HUES64 (cell line): ENCODE data around the gene FBXL7.

ENCODE experiments used
- H3K27ac ChIP-seq: 2 replicates; pipeline ENCODE4 v1.7.0; 2013; ENCODE audit warnings: low read depth, low read length, inconsistent platforms
- H3K27me3 ChIP-seq: 2 replicates; pipeline ENCODE4 v1.6.1; 2013; ENCODE audit warnings: mild to moderate bottlenecking, low read length; ENCODE audit not compliant: insufficient read depth
- H3K36me3 ChIP-seq: 2 replicates; pipeline ENCODE4 v1.6.1; 2013; ENCODE audit warnings: mild to moderate bottlenecking, low read length; ENCODE audit not compliant: insufficient read depth
- H3K4me1 ChIP-seq: 2 replicates; pipeline ENCODE4 v1.6.1; 2013; ENCODE audit warnings: mild to moderate bottlenecking, low read length, moderate library complexity; ENCODE audit not compliant: insufficient read depth
- H3K4me3 ChIP-seq: 2 replicates; pipeline ENCODE4 v1.5.1; 2013; ENCODE audit warnings: mild to moderate bottlenecking, low read length, moderate library complexity
- H3K9ac ChIP-seq: 2 replicates; pipeline ENCODE4 v1.6.1; 2013; ENCODE audit warnings: mild to moderate bottlenecking, low read depth, low read length
- H3K9me3 ChIP-seq: 2 replicates; pipeline ENCODE4 v1.6.1; 2013; ENCODE audit warnings: low read depth, low read length; ENCODE audit not compliant: insufficient read depth
- WGBS: fragments of 150-250, 120-280 bp; methylation state at CpG from one replicate; pipeline ENCODE4 v1.1.7; 2013; ENCODE audit warnings: missing lambda C conversion rate; 5-methylcytosine and 5-hydroxymethylcytosine counted together

FBXL7 gene

DNA sequence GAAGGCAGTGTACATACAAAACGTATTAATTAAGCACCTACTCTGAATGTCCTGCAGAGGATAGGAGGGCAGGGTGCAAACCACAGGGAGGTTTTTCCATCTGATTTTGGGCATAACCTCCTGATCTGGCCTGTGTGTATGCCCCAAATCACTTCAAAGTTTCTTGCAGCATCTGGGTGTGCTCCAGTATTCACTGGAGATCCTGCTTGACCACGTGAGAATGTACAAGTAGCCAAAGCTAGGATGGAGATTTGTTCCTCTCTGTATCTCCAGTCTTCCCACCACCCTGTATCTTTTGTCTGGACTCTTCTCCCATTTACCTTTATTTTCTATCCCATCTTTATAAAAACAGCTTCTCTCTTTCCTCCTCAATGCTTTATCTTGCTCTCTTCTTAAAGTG lies 207.7 kb downstream of the FBXL7 start:
- H3K9me3 ChIP-seq = 0 out of 2 replicates have a peak, but pooled peaks cover 2% of the 10 kb centered on the region
- no peak overlapping the region for H3K4me3 ChIP-seq
- 94% methylated on average over 2 of the region's 2 CpGs for WGBS
- no peak overlapping the region for H3K27ac ChIP-seq
- no peaks in the 10 kb centered on the region for H3K36me3 ChIP-seq
- no peak overlapping the region for H3K9ac ChIP-seq
- peaks cover 20% of the 10 kb centered on the region for H3K4me1 ChIP-seq
- H3K27me3 ChIP-seq = no peaks in the 10 kb centered on the region

DNA sequence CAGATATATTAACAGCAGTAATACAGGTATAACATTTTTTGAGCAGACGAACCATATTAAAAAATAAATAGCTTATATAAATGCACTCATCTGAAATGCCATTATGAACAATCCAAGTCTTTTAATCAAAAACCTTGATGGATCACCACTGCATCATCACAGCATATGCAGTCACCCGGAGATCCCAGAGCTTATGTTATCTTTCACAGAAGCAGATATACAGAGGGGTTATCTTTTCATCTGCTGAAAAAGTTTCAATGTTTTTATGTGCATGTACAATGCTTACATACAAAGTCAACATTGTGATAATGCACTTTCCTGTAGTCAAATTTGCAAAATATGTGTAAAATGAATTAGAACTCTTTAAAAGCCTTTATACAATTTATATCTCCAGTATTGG lies 211.9 kb downstream of the FBXL7 start:
- no peak overlapping the region for H3K9ac ChIP-seq
- H3K4me3 ChIP-seq = no peak overlapping the region
- H3K4me1 ChIP-seq = peaks cover 7% of the 10 kb centered on the region
- WGBS = 90% methylated on average over 2 of the region's 2 CpGs
- H3K9me3 ChIP-seq = no peaks in the 10 kb centered on the region
- no peaks in the 10 kb centered on the region for H3K36me3 ChIP-seq
- no peak overlapping the region for H3K27ac ChIP-seq
- H3K27me3 ChIP-seq = no peaks in the 10 kb centered on the region

DNA sequence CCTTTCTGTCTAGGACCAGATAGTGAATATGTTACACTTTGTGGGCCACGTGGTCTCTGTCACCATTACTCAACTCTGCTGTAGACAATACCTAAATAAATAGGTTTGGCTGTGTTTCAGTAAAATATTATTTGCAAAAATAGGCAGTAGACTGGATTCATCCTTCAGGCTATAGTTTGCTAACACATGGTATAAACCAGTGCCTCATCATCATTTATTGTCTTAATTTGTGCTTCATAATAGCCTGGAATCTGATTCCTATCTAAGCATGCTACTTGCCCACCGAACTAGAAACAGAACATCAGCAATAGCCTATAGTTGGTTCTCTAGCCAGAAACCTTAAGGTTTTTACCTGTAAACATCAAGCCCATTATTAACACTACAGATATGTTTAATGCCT lies 215.6 kb downstream of the FBXL7 start:
- no peaks in the 10 kb centered on the region for H3K36me3 ChIP-seq
- peaks cover 33% of the 10 kb centered on the region for H3K4me1 ChIP-seq
- WGBS = 97% methylated on average over 2 of the region's 2 CpGs
- no peak overlapping the region for H3K27ac ChIP-seq
- no peak overlapping the region for H3K9ac ChIP-seq
- no peaks in the 10 kb centered on the region for H3K27me3 ChIP-seq
- H3K4me3 ChIP-seq = no peak overlapping the region
- no peaks in the 10 kb centered on the region for H3K9me3 ChIP-seq

DNA sequence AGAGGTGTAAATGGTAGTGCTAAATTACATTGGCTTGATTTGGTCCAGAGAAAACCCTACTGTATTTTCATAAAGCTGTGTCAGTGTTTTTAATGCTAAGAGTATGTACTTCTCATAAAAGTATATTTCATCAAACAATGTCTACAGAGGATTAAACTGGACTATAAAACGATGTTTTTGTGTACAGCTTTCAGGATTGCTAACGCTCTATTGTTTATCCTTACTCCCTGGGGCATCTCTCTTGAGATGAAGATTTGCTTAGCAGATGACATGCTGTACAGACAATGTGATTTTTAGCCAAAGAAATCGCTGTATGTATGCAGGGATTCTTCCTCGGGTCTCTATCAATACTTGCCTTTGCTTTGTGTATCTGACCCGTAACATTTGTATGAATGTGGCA lies 216.0 kb downstream of the FBXL7 start:
- no peak overlapping the region for H3K27ac ChIP-seq
- H3K4me3 ChIP-seq = no peak overlapping the region
- no peaks in the 10 kb centered on the region for H3K36me3 ChIP-seq
- H3K9ac ChIP-seq = no peak overlapping the region
- peaks cover 35% of the 10 kb centered on the region for H3K4me1 ChIP-seq
- no peaks in the 10 kb centered on the region for H3K27me3 ChIP-seq
- 96% methylated on average over 5 of the region's 5 CpGs for WGBS
- H3K9me3 ChIP-seq = no peaks in the 10 kb centered on the region

DNA sequence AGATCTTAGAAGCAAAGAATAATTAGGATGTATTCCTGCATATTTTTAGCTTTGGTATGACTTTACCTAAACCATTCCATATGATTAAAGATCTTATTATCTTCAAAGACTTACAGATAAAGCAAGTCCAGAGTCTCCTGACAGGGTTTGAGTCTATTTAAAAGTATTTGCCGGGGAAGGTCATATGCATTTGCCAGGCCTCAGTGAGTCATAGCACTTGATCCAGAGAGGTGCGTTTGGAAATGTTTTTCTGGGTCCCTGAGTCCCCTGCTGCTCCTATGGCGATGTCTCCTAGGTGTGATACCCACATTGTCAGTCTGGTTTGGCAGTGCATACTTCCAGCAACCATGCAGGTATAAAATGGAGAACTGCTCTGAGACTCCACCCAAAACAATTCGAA lies 217.0 kb downstream of the FBXL7 start:
- Histone ChIP-seq H3K4me1 (peaks cover 41% of the 10 kb centered on the region), H3K36me3 (no peaks in the 10 kb centered on the region), H3K4me3 (no peak overlapping the region), H3K27ac (no peak overlapping the region), H3K27me3 (no peaks in the 10 kb centered on the region), H3K9ac (no peak overlapping the region), H3K9me3 (no peaks in the 10 kb centered on the region)
- 74% methylated on average over 4 of the region's 4 CpGs for WGBS

DNA sequence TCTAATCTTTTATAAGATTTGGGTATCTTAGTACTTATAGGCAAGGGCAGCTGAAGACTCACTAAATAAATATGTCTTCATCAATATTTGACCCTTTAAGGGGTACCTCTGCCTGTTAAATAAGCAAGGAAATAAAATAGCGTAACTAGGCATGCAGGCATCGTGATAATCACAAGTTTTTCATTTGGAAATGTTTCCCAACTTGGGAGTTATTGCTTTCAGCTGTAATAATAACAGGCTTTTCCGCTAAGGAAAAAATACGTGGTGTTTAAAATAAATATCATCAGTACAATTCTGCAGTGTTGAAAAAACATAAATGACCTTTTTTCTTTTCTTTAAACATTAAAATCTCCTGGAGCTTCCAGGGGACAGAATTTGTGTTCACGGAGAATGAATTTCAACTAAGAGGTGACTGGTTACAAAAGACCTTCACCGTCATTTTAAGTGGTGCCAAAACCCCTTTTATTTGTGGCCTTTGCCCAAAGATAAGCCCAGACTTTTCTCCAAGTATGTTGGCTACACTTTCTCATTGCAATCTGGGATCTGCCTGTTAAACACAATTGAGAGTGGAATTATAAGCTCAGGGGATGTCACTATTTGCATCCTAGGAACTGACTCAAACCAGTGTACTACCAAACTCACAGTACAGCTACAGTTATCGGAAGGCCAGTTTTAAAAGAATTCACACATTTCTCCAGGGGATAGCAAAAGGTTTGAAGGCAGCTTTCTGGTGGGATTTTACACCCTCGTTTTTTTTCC lies 218.6 kb downstream of the FBXL7 start:
- peak overlapping the region; percentile 31; the same call in 1 of the 2 replicates for H3K27ac ChIP-seq
- H3K9ac ChIP-seq = no peak overlapping the region
- H3K9me3 ChIP-seq = no peaks in the 10 kb centered on the region
- H3K4me1 ChIP-seq = peaks cover 41% of the 10 kb centered on the region
- H3K27me3 ChIP-seq = no peaks in the 10 kb centered on the region
- H3K4me3 ChIP-seq = no peak overlapping the region
- no peaks in the 10 kb centered on the region for H3K36me3 ChIP-seq
- 90% methylated on average over 7 of the region's 8 CpGs for WGBS

DNA sequence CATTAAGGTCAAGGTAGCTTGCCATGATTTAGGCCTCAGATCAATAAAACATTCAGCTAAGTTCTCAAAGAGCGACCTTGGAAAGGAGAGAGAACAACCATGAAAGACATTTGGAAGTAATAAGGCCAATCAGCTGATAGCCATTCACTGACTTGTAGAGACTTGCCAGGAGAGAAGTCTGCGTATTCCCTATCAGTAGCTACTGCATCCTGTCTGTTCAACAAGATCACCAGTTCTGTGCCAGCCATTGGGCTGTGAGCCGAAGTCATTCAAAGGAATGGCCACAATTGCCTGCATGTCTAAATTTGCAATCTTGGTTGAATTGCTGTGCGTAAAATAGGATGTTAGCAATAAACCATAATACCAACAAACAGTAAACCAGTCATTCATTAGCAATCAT lies 219.8 kb downstream of the FBXL7 start:
- Histone ChIP-seq H3K27me3 (no peaks in the 10 kb centered on the region), H3K27ac (no peak overlapping the region), H3K4me1 (peaks cover 41% of the 10 kb centered on the region), H3K36me3 (no peaks in the 10 kb centered on the region), H3K9me3 (peaks cover 3% of the 10 kb centered on the region; the same call in 1 of the 2 replicates), H3K9ac (no peak overlapping the region), H3K4me3 (no peak overlapping the region)
- whole genome bisulfite sequencing = 93% methylated on average over 4 of the region's 4 CpGs

DNA sequence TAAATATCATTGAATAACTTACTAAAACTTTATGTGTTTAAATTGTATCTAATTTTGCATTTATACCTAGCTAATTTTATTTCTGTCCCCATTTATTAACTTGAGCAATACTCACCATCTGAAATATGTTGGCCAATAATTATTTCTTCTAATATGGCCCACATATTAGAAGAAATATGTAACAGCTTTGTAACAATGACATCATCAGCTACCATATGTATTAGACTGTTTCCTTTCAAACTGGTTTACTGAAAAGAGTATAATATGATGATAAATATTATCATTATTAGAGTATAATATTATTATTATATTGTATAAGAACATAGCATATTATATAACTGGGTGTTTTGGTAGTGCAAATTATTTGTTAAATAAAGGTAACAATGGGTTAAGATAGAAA lies 220.5 kb downstream of the FBXL7 start:
- Histone ChIP-seq H3K4me1 (peaks cover 41% of the 10 kb centered on the region), H3K36me3 (no peaks in the 10 kb centered on the region), H3K9ac (no peak overlapping the region), H3K9me3 (peaks cover 4% of the 10 kb centered on the region; the same call in 1 of the 2 replicates), H3K4me3 (no peak overlapping the region), H3K27me3 (no peaks in the 10 kb centered on the region), H3K27ac (no peak overlapping the region)

DNA sequence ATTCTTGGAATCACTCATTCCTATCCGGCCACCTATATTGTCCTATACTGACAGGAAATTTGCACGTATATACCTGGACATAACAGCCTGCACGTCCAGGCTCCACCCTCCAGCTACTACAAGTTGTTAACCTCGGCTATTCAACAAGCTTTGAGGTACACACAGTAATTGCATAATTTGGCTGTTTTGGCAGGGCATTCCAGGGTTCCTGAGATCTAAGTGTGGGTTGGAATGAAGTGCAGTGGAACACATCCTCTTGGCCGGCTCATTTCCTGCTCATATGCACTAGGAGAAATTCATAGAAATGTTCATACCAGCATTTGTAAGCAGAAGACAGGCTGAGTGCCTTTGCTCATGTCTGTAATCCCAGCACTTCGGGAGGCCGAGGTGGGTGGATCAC lies 222.3 kb downstream of the FBXL7 start:
- Histone ChIP-seq H3K27me3 (no peaks in the 10 kb centered on the region), H3K9ac (no peak overlapping the region), H3K27ac (no peak overlapping the region), H3K4me3 (no peak overlapping the region), H3K4me1 (peaks cover 30% of the 10 kb centered on the region), H3K9me3 (peaks cover 13% of the 10 kb centered on the region), H3K36me3 (no peaks in the 10 kb centered on the region)
- WGBS = 96% methylated on average over 7 of the region's 7 CpGs

DNA sequence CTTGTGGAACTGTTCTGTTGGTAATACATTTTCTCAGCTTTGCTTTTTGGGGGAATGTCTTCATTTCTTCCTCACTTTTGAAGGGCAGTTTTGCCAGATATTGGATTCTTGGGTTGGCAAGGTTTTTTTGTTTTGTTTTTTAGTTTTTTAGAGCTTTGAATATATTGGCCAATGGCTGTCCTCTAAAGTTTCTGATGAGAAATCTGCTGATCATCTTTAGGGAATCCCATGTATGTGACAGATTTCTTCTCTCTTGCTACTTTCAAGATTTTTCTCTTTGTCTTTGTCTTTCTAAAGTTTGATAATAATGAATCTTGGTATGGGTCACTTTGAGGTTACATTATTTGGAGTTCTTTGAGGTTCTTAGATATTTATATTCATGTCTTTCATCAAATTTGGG lies 227.4 kb downstream of the FBXL7 start:
- H3K4me3 ChIP-seq = no peak overlapping the region
- no peaks in the 10 kb centered on the region for H3K36me3 ChIP-seq
- H3K27ac ChIP-seq = no peak overlapping the region
- H3K27me3 ChIP-seq = no peaks in the 10 kb centered on the region
- H3K4me1 ChIP-seq = no peaks in the 10 kb centered on the region
- H3K9ac ChIP-seq = no peak overlapping the region
- H3K9me3 ChIP-seq = peaks cover 18% of the 10 kb centered on the region

DNA sequence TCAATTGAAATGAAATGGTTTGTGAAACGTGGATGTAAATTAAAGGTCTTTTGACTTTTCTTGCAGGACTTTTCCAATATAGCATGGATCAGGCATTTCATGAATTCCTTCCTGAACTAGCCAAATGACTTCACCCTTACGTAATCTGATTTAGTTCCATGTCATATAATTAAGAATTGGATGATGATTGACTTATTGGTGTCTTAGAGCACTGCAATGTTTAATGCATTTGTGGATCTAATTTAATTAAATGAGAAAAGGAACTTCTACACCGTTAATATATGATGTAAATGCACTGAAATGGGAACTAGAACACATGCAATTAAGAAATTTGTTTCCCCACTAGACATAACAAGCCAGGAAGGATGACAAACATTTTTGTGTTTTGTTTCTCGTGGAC lies 228.8 kb downstream of the FBXL7 start:
- no peak overlapping the region for H3K4me3 ChIP-seq
- H3K9ac ChIP-seq = no peak overlapping the region
- H3K36me3 ChIP-seq = no peaks in the 10 kb centered on the region
- no peaks in the 10 kb centered on the region for H3K27me3 ChIP-seq
- 100% methylated on average over 4 of the region's 4 CpGs for WGBS
- no peaks in the 10 kb centered on the region for H3K4me1 ChIP-seq
- H3K27ac ChIP-seq = no peak overlapping the region
- H3K9me3 ChIP-seq = peaks cover 18% of the 10 kb centered on the region

DNA sequence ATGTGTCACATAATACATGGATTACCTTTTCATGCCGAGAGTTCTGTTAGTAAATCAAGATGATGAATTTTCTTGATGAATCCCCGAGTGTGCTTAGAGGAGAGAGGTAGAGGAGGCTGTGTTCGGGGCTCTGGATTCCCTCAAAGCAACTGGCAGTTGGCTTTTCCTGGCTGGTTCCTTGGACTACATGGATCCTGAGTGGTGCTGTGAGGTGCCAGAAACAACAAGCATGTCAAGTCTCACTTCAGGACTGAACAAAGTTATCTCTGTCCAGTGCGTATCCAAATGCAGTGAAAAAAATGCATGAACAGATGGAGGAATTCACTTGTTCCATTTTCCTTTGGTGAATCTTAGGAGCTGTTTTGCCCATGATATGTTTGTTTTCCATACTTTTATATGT lies 231.7 kb downstream of the FBXL7 start:
- Histone ChIP-seq H3K27ac (no peak overlapping the region), H3K4me1 (no peaks in the 10 kb centered on the region)
- WGBS = 94% methylated on average over 4 of the region's 4 CpGs

More for the DNA sequence above, 231.7 kb downstream of the FBXL7 start:
- no peaks in the 10 kb centered on the region for H3K36me3 ChIP-seq
- no peaks in the 10 kb centered on the region for H3K27me3 ChIP-seq
- H3K4me3 ChIP-seq = no peak overlapping the region
- H3K9me3 ChIP-seq = peaks cover 11% of the 10 kb centered on the region
- no peak overlapping the region for H3K9ac ChIP-seq
